Superior temporal gyrus (tissue), 1 donor: Measurements from ENCODE around the gene ADAMTS2.

Experiments
- DNase-seq: peaks from one replicate; pipeline ENCODE4 v3.0.0-alpha.2; 2016; ENCODE audit errors: extremely low spot score

The ADAMTS2 gene

DNA sequence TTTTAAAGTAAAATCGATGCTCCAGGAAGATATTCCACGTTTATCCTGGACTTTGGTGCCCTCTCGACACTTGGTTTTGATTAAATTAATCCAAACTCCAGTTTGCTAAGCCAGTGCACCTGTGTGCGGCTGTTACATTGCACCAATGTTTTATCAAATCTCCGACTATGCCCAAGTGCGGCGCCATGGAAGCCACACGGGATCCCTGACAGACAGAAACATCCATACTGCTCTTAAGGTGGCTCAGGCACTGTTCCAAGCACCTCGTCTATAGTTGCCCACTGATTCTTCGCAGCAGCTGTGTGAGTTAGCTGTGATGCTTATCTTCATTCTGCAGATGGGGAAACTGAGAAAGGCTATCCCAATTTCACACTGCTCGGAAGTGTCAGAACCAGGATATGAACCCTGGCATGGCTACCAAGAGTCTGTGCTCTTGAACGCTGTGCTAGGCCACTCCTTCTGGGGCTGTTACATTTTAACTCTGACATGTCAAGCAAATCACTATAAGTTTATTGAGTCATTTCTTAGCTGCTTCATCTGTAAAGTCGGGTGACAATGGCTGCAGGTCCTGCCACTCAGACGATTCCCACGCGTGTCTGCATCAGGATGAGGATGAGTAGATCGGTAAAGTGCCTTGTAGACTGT is 113.0 kb downstream of the ADAMTS2 start:
- DNase-seq = no peak

DNA sequence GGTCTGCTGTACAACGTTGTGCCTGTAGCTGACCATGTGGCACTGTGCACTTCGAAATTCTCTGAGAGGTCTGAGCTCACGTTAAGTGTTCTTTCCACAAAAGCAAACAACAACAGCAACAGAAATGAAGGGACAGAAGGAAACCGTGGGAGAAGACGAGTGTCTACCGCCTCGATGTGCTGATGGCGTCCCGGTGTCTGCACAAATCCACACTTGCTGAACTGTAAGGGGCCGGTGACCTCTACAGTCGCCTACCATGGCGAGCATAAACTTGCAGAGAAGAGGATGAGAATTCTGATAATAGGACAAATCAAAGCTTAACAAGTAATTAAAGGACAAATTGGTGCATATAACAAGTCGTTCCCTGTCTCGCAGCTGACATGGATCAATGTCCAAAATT is 114.0 kb downstream of the ADAMTS2 start:
- no peak for DNase-seq

DNA sequence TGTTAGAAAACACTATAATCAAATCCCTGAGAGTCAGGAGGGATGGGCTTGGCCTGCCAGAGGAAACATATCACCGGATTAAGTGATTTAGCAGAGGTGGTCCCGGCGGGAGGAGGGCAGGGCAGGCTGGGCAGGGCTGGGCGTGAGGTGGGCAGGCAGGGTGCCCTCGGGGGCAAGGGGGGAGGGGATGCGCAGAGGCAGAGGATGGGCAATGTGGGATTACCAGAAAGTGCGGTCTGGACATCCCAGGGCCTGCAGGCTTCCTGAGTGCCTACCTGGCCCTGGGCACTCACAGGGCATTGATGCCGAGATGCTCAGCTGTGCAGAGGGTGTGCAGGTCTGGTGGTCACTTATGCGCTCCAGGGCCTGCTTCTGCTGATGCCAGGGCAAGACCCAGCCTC is 115.2 kb downstream of the ADAMTS2 start:
- no peak for DNase-seq

DNA sequence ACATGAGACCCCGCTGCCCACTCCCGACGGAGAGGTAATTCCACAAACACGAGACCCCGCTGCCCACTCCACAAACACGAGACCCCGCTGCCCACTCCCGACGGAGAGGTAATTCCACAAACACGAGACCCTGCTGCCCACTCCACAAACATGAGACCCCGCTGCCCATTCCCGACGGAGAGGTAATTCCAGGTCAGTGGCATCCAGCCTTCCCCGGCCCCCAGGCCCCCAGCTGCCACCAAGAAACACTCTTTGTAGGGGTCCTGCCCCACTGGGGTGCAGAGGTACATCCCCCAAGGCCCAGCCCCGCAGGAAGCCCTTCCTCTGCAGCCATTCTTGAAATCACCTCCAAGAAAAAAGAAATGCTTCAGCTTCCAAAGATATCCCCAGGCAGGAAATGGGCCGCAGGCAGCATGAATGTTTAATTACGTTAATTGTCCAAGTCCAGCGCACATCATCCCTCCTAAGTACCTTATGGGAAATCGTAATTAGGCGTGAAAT is 115.9 kb downstream of the ADAMTS2 start:
- no peak for DNase-seq

DNA sequence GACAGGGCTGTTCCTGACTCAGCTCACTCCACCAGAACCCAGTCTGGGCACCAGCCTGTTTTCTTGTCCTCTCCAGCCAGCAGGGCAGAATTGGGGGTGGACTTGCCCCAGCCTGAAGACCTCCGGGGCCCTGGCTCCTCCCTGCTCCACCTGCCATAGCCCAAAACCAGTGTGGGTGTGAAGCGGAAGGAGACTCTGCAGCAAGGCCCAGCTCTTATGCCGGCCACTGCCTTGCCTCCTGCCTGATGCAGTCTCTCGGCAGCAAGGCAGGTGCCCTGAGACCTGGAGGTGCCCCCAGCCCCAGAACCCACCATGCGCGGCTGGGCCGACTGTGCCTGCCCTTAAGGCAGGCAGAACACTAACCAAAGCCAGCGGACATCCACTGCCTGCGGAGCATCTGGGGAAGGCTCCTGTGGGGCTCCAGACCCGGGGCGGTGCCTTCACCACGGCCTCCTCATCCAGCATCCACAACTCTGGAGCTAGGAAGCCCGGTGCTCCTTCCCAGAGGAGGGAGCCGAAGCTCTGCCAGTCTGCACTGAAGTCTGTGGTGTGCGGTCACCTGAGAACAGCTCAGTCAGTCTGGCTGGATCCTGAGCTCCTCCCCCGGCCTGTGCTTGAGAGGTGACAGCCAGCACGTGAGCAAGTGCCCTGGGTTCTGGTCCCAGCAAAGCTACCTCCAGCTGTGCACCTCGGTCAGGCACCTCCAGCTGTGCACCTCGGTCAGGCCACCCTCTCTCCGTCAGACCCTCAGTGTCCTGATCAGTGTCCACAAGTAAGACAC is 116.7 kb downstream of the ADAMTS2 start:
- DNase-seq = no peak

DNA sequence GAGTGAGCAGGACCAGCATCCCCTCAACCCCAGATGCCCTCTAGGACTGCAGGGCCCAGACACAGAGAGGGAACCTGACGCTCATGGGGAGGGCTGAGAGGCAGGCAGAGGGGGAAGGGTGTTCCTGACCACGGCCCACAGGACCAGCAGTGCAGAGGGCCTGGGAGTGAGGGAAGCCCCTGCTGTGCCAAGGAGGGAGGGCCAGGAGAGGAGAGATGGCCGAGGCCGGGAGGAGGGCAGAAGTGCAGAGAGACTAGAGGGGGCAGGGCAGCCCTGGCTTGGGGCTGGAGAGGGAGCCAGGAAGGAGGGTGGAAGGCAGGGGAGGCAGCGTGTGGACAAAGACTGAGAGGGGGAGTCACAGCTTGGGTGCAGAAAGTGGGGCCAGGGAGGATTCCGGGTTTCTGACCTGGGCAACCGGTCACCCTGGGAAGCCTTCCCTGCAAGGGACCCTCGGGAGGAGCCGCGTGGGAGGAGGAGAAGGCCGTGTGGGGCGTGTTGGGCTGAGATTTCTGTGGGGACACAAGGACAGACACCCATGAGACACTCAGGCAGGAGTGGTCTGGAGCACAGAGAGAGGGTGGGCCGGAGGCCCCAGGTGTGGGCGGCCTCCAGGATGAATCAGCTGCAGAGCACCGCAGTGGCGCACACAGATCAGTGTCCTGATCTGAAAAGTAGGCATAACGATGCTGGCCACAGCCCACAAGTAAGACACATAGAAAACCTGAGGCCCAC is 117.5 kb downstream of the ADAMTS2 start:
- no peak for DNase-seq

DNA sequence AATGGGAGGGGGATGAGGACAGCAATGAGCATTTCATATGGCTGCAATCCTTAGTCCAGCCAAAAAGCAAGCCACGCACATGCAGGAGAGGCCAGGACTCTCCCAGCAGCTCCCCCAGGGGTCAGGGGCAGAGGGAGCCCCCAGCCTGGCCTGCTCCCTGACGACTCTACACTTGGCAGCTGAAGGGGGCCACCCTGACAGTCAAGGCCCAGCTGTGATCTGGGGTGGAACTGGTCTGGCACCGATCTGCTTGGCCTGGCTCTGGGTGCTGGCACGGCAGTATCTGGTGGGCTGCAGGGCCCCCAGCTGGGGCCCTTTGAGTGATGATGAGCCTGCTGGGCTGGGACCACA is 118.1 kb downstream of the ADAMTS2 start:
- DNase-seq = no peak

DNA sequence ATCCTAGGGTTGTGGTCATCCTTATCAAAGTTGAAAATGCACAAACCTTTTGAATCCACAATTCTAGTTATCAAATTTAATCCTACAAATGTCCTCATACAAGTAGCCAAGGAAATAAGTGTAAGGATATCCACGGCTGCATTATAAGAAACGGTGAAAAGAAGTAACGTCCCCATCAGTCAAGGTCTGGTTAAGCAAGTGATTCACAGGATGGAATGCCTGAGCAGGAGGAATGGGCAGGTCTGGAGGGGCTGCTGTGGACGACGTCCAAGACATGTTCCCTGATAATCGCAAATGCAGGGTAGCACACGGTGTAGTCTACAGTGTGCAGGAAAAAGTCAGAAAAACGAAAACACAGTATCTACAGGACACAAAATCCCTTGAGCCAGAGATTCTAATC is 118.6 kb downstream of the ADAMTS2 start:
- no peak for DNase-seq

DNA sequence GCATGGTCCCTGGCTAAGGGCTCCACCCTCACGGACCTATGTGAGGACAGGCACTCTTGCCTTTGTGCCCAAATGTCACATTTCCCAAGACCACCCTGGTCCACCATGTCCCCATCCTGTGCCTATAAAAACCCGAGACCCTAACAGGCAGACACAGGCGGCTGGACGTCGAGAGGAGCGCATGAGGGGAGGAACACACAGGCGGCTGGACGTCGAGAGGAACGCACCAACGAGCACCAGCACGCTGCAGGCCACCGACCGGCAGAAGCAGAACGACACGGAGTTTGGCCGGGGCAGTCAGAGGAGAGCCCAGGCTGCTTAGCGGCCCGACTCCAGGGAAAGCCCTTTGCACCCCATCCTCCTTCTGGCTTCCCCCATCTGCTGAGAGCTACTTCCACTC is 119.9 kb downstream of the ADAMTS2 start:
- DNase-seq = no peak

DNA sequence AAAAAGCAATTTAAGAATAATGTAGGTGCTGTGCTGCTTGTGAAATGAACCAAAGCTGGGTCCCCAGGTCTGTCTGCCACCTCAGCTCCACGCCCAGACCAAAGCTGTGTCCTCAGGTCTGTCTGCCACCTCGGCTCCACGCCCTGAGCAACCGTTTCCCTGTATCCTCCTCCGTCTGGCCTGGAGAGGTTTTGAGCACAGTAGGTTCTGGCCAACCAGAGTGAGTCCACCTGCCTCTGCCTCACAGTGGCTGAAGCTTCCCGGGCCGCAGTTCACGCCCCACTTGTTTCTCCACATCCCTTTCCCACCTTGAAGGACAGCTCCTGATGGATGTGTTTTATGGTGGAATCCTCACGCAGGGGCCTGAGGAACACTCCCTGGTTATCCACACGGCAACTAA is 120.5 kb downstream of the ADAMTS2 start:
- DNase-seq = no peak

DNA sequence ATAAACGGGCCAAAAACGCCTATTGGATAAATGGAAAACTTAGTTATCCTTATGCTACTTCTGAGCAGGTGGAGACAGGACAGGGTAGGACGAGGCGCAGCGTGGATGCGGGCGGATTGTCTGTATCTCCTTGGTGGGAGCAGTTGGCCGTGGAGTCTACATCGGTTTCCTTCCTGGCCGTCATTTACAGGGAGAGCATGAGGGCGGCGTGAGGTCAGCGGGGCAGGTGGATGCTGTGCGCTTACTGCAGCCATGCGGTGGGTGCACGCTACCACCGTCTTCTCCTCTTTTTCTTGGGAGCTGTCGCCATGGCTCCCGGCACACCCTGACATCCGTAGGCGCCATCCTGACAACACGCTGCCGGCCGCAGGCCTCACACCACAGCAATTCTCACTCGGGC is 121.3 kb downstream of the ADAMTS2 start:
- DNase-seq = no peak

DNA sequence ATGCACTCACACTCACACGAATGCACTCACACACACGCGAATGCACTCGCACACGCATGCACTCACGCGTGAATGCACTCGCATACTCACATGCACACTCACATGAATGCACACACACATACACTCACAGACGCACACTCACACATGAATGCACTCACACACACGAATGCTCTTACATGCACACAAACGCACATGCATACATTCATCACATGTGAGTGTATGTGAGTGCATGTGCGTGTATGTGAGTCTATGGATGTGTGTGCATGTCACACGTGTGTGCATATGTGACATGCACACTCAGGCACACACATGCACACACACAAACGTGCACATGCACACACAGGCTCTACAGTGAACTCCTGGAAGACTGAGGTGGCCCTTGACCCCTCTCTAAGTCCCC is 121.7 kb downstream of the ADAMTS2 start:
- no peak for DNase-seq

DNA sequence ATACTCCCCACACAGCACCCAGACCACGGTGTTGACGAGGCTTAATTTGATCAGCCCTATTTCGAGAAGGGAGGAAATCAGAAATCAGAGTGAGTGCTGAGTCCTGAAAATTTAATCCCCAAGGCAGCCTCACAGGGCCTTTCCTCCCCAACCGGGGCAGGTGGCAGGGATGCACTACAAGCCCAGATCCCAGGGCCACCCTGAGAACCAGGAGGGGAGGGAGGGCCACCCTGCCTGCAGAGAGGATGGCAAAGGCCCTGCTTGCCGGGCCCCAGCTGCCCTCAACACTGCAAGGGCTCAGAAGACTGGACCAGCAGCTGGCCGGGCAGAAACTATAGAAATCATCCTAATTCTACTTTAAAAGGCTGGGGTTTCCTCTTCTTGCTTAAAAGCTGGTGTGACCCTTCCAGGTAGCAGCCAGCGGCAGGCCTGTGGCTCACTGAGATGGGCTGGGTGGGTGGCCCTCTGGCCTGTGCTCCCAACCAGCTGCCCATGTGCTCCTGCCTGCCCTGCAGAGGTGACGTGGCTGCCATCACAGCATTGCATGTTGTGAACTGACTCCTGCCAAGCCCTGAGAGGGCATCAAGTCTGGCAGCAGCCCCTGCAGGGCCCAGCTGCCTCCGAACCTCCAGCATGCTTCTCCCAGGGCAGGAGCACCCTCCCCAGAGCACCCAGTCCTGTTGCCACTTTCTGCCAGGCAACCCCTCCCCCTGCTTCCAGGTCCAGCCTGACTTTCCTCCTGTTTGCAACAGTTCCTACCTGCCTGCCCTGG is 122.8 kb downstream of the ADAMTS2 start:
- no peak for DNase-seq

DNA sequence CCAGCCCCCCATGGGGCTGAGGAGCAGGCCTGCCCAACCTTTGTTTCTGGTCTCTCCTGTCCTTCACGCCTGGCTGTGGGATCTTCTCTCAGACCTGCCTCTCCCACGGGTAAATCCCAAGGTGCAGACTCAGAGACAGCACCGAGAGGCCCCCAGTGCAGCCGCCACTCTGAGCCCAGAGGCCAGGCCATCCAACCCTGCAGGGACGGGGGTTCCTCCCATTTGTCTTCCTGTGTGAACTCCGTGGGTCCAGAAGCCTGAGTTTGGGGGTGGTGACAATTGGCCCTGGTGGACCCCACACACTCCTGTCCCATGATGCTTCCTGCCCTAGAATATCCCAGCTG is 123.4 kb downstream of the ADAMTS2 start:
- no peak for DNase-seq

DNA sequence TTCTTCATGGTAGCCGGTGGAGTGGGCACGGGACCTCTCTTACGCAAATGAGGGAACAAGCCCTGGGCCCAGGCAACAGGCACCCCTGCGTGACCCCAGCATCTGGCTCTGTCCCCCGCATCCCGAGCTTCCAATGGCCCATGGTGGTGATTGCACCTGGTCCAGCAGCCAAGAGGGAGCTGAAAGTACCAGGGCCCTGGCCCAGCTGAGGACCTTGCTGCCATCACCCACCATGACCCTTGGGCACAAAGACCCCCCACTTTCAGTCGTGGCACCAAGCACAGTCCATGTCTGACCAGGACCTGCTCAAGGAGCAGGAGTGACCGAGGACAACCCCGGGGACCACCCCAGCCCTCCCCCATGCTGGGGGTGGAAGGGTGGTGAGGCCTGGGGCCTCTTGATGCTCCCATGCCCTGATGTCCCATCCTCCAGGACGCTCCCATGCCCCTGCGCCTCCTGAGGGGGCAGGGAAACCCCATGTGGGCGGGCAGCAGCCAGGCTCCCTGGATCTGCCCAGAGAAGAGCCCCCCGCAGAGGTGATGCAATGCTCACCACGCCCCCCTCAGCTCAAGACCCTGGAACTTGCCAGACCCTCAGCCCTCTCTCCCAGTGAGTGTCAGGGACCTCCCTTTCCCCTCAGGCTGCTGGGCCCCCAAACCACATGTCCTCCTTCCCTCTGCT is 123.9 kb downstream of the ADAMTS2 start:
- DNase-seq = no peak

DNA sequence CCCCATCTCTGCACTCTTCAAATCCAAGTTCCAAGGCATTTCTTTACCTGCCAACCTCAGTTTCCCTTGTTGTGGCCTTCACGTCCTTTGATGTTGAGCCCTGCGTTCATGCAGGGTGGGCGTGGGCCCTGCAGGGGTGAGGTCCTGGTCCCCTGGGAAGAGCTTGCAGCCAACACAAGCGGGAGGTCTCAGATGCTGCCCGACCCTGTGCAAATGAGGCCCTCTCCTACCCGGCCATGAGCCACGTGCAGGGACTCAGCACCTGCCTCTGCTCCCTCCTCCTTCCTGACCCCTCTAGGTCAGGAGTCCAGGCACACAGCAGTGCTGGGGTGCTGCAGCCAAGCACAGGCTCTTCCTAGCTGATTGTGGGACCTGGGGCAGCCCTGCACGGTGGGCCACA is 124.5 kb downstream of the ADAMTS2 start:
- no peak for DNase-seq

DNA sequence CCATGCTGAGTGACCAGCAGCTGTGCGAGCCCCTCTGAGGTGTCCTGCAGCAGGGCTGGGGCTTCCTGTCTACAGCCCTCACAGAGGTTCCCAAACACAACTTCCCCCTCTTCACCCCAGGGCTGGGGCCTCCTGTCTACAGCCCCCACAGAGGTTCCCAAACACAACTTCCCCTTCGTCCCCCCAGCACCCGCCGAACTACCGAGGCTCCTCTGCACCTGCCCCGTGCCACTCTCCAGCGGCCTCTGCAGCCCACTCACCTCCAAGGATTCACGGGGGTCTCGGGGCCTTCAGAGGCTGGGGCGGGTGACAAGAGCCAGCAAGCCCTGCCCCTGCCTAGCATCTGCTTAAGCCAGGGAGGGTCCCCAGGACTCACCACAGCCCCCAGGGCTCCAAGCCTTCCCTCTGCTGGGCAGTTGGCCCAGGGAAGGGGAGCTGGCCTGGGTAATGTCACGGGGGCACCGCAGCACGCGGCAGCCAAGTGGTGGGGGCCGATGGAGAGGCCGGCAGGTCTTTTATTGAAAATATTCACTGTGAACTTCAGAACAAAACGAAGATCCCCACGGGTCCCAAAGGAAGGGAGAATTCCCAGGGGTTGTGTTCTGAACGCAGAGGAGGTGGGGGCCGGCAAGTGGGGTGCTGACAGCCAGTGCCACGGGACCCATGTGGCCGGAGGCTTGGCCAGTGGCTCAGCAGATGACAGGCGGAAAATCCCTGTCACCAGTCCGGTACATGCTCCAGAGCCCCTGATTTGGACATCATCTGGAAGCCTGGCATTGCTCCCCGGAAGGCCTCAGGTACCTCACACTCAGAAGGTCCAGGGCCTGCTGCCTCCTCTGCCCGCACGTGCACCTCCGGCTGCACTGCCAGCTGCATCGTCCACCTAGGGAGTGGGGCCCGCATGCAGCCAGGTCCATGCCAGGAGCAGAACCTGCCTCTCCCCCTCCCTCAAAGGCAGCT is 125.3 kb downstream of the ADAMTS2 start:
- no peak for DNase-seq

DNA sequence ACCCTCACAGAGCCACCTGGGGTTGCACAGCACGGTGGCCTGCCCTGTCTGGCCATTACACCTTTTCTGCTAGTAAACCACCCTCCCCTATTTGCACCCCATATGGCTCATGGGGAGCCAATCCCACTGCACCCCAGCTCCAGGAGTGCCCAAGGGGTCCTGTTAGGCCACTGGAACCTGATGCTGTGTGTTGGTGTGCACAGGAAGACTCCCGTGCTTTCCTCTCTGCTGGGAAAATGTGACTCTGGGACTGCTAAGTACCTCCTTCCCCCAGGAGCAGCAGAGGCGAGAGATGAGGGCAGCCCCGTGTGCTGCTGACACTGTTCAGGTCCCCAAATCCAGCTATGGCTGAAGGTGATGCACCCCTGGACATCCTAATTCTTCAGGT is 126.3 kb downstream of the ADAMTS2 start:
- no peak for DNase-seq

DNA sequence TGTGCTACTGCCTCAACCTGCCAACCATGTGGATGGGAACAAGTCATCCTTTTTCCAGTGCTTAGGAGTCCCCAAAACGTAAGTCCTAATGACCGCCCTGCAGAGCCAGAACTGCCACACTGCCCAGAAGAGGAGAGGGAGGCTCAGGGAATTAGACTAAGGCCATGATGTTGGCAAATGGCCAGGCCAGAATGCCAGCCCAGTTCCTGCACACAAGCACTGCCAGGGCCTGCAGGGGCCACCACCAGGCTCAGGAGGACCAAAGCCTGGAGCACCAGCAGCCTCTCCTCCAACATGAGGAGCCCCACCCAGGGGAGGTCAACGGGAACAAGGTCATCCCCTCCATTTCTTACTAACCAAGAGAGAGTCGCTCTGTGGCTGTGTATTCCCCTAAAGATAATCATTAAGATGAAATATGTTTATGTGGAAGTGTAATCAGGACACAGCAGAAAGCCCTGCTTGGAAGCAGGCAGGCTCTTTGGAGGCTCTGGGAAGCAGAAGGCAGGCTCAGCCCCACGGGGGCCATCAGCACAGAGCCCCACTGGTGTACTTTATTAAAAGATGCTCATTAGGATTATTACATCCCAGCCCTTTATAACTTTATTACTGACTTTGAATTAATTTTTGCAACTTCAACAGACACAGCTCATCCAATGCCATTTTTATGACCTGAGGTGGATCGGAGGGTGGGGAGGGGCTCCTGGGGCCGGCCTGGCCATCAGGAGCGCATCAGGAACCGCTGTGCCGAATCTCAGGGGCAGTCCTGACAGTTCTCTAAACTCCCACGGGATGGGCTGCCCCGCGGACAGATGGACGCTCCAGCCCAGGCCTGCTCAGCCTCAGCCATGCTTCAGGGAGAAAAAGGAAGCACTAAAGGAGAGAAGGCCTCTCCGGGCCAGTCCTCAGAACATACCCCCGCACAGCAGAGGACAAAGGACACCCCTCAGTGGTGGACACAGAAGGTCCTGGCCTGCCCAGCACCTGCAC is 127.0 kb downstream of the ADAMTS2 start:
- no peak for DNase-seq
